ENCODE measurements around the gene C6orf136. TPM values are rescaled to one million over a fixed set of nuclear protein-coding genes. Genes with fewer than 3 reads are reported as not detected.
A peak's percentile ranks its signal among the peaks of the same experiment; 100 is the strongest.

C6orf136 gene
- total and polyA plus RNA-seq, 9 of the 15 experiments (the other 6 are each of a cell fraction or from before 2014, with no cell fraction given): 14.1 to 63.1 (median 18.4) TPM

- TF ChIP-seq ZBTB17 (CRISPR knock-in tag; IDR thresholded peaks at IDR 0.05) (no peak), MAFK (IDR thresholded peaks at IDR 0.05; ENCODE audit: low read length) (no peak), PTTG1 (tag; IDR thresholded peaks at IDR 0.05; ENCODE audit: low read depth) (no peak), PHB2 (IDR thresholded peaks at IDR 0.05; ENCODE audit: low read depth) (peak; percentile 50; the same call in 1 of the 2 replicates), SMAD4 (CRISPR knock-in tag; conservative IDR thresholded peaks at IDR 0.05) (no peak), ZNF232 (CRISPR knock-in tag; IDR thresholded peaks at IDR 0.05) (no peak), ILF3 (IDR thresholded peaks at IDR 0.05; ENCODE audit: borderline replicate concordance) (no peak), TSHZ1 (CRISPR knock-in tag; IDR thresholded peaks at IDR 0.05) (no peak), NR0B1 (IDR thresholded peaks at IDR 0.05; ENCODE audit: partially characterized antibody) (no peak), KLF13 (tag; IDR thresholded peaks at IDR 0.05; ENCODE audit: borderline replicate concordance, low read depth) (peak; percentile 67; the same call in 1 of the 2 replicates), MTA1 (IDR thresholded peaks at IDR 0.05; ENCODE audit: borderline replicate concordance) (no peak; the same call in 1 of the 2 replicates), KDM1A (IDR thresholded peaks at IDR 0.05) (no peak), SMAD2 (IDR thresholded peaks at IDR 0.05; ENCODE audit: low read depth, low read length) (no peak), SRSF3 (IDR thresholded peaks at IDR 0.05; ENCODE audit: insufficient read depth, low read length) (no peak), ZNF655 (CRISPR knock-in tag; IDR thresholded peaks at IDR 0.05) (no peak)
- TF ChIP-seq, protein P1, sequence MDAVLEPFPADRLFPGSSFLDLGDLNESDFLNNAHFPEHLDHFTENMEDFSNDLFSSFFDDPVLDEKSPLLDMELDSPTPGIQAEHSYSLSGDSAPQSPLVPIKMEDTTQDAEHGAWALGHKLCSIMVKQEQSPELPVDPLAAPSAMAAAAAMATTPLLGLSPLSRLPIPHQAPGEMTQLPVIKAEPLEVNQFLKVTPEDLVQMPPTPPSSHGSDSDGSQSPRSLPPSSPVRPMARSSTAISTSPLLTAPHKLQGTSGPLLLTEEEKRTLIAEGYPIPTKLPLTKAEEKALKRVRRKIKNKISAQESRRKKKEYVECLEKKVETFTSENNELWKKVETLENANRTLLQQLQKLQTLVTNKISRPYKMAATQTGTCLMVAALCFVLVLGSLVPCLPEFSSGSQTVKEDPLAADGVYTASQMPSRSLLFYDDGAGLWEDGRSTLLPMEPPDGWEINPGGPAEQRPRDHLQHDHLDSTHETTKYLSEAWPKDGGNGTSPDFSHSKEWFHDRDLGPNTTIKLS (IDR thresholded peaks at IDR 0.05; ENCODE audit: borderline replicate concordance, low read depth): 0 out of 2 replicates have a peak, but pooled peaks have one; percentile 13
- TF ChIP-seq, protein P2, sequence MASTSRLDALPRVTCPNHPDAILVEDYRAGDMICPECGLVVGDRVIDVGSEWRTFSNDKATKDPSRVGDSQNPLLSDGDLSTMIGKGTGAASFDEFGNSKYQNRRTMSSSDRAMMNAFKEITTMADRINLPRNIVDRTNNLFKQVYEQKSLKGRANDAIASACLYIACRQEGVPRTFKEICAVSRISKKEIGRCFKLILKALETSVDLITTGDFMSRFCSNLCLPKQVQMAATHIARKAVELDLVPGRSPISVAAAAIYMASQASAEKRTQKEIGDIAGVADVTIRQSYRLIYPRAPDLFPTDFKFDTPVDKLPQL (IDR thresholded peaks at IDR 0.05; ENCODE audit: extremely low read depth, insufficient read length): no peak
Observed at GRCh38 chr6:30690403-30691207, 43.7 kb downstream of the C6orf136 start, which contains the start of gene NRM (continued).

All from K562 (cell line).